ENCODE data around the gene NTN1. TPM values are rescaled to one million over a fixed set of nuclear protein-coding genes. Genes with fewer than 3 reads are reported as not detected.

Gene NTN1
- total and polyA plus RNA-seq, 12 donors, result 0.12 to 0.84 (median 0.28) TPM

GRCh38 chr17:9205520-9206409 is 184.5 kb downstream of the NTN1 start:
- Histone ChIP-seq H3K4me3 (no peak overlapping the region), H3K27ac (no peak overlapping the region), H3K4me1 (replicated peaks in 1 of 2) (peaks cover 0 to 10% of the 10 kb centered on the region in 2 donors), H3K9me3 (replicated peaks in 1 of 3) (no peaks in the 10 kb centered on the region), H3K27me3 (no peaks in the 10 kb centered on the region), H3K36me3 (replicated peaks in 1 of 2) (no peaks in the 10 kb centered on the region)
- TF ChIP-seq CTCF (IDR thresholded peaks at IDR 0.05) (no peak), POLR2A (IDR thresholded peaks at IDR 0.05) (no peak)
- no peak for DNase-seq
- WGBS, 4 donors, result 71 to 75% (median 73%) methylated on average over 11 to 14 of the region's 14 CpGs
- intact Hi-C loops (cut with DNase I), result no loop called here

DNA sequence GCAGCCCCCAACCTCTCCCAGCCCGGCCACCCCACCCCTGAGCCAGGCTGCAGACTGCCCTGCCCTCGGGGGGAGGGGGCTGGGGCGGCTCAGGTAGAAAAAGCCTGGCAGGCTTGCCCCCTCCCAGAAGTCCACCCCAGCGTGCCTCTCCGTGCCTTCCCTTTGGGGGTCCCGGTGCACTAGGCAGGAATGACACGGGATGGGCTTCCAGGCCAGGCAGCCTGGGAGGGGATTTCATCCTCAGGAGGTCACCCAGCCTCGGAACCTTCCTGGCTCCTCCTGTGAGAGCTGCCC is 185.0 kb downstream of the NTN1 start:
- intact Hi-C loops (cut with DNase I), result no loop called here
- Histone ChIP-seq H3K4me3 (no peak overlapping the region), H3K27ac (peak overlapping the region in 1 of 5 donors; percentile 2)

GRCh38 chr17:9206741-9207332 is 185.5 kb downstream of the NTN1 start:
- no peak overlapping the region for H3K4me3 ChIP-seq
- peaks cover 0 to 10% of the 10 kb centered on the region in 2 donors for H3K4me1 ChIP-seq (replicated peaks in 1 of 2)
- 36 to 52% (median 46%) methylated on average over 14 of the region's 14 CpGs for WGBS, 4 donors
- TF ChIP-seq POLR2A (IDR thresholded peaks at IDR 0.05), result no peak
- no peak for TF ChIP-seq CTCF (IDR thresholded peaks at IDR 0.05)
- DNase-seq, result no peak
- intact Hi-C loops (cut with DNase I), result no loop called here
- peak overlapping the region in 1 of 5 donors; percentile 2 for H3K27ac ChIP-seq
- H3K27me3 ChIP-seq, result no peaks in the 10 kb centered on the region
- no peaks in the 10 kb centered on the region for H3K9me3 ChIP-seq (replicated peaks in 1 of 3)
- no peaks in the 10 kb centered on the region for H3K36me3 ChIP-seq (replicated peaks in 1 of 2)

More for the DNA sequence above, 185.0 kb downstream of the NTN1 start:
- DNase-seq, result no peak
- H3K36me3 ChIP-seq (replicated peaks in 1 of 2), result no peaks in the 10 kb centered on the region
- no peak for TF ChIP-seq POLR2A (IDR thresholded peaks at IDR 0.05)
- TF ChIP-seq CTCF (IDR thresholded peaks at IDR 0.05), result no peak
- peaks cover 0 to 10% of the 10 kb centered on the region in 2 donors for H3K4me1 ChIP-seq (replicated peaks in 1 of 2)
- 22 to 73% (median 46%) methylated on average over 3 to 8 of the region's 8 CpGs for WGBS, 4 donors
- H3K9me3 ChIP-seq (replicated peaks in 1 of 3), result no peaks in the 10 kb centered on the region
- no peaks in the 10 kb centered on the region for H3K27me3 ChIP-seq

- no peak for DNase-seq
- TF ChIP-seq POLR2A (IDR thresholded peaks at IDR 0.05) (no peak), CTCF (IDR thresholded peaks at IDR 0.05) (no peak)
- Histone ChIP-seq H3K4me1 (replicated peaks in 1 of 2) (peaks cover 0 to 10% of the 10 kb centered on the region in 2 donors), H3K27me3 (no peaks in the 10 kb centered on the region), H3K36me3 (replicated peaks in 1 of 2) (no peaks in the 10 kb centered on the region), H3K27ac (no peak overlapping the region), H3K4me3 (no peak overlapping the region), H3K9me3 (replicated peaks in 1 of 3) (no peaks in the 10 kb centered on the region)
- intact Hi-C loops (cut with DNase I), result no loop called here
- WGBS, 4 donors, result 89 to 94% (median 91%) methylated on average over 10 of the region's 10 CpGs
Observed at GRCh38 chr17:9208381-9209105, 187.2 kb downstream of the NTN1 start.

Data from adrenal gland (tissue), 12 donors.